Ishikawa (cell line): ENCODE measurements around the gene RNFT2.

ENCODE experiments used
- EGR1 ChIP-seq: IDR thresholded peaks from 2 replicates; pipeline ENCODE4 v1.6.1; 2012
- REST ChIP-seq: IDR thresholded peaks from 2 replicates; pipeline ENCODE4 v1.6.1; 2012; ENCODE audit warnings: low read depth, mild to moderate bottlenecking

- TF ChIP-seq EGR1, result no peak
- no peak for TF ChIP-seq REST
Measured at GRCh38 chr12:116726694-116727093, 11.4 kb upstream of the RNFT2 start.
